K562 treated with DMSO at 1 percent for 12 hours (cell line): ENCODE results near the gene INSRR. TPM values are rescaled to one million over a fixed set of nuclear protein-coding genes. Genes with fewer than 3 reads are reported as not detected.

Source experiments
- total RNA-seq: library from RNA; unstranded; fragments of 300-600 nt; gene quantifications from 2 replicates; pipeline ENCODE4 v1.2.3, GENCODE V29; 2022; ENCODE audit not compliant: insufficient read depth

The INSRR gene
- 0.19 and 0.37 TPM in 2 replicates for total RNA-seq

GRCh38 chr1:156858959-156859522 lies at the start of gene INSRR:
INSRR (minus strand) TSS chr1:156859117; CDS start chr1:156858621, 496 bp downstream.

GRCh38 chr1:156893048-156893953 lies 34.4 kb upstream of the INSRR start, which contains the start of gene PEAR1:
PEAR1 (plus strand) TSS chr1:156893718; CDS start chr1:156903927, 10,209 bp downstream.

GRCh38 chr1:156860628-156861423 lies 1.9 kb upstream of the INSRR start, which contains the start of gene NTRK1:
NTRK1 (plus strand) TSS chr1:156860865; CDS start chr1:156860935, 70 bp downstream.

DNA sequence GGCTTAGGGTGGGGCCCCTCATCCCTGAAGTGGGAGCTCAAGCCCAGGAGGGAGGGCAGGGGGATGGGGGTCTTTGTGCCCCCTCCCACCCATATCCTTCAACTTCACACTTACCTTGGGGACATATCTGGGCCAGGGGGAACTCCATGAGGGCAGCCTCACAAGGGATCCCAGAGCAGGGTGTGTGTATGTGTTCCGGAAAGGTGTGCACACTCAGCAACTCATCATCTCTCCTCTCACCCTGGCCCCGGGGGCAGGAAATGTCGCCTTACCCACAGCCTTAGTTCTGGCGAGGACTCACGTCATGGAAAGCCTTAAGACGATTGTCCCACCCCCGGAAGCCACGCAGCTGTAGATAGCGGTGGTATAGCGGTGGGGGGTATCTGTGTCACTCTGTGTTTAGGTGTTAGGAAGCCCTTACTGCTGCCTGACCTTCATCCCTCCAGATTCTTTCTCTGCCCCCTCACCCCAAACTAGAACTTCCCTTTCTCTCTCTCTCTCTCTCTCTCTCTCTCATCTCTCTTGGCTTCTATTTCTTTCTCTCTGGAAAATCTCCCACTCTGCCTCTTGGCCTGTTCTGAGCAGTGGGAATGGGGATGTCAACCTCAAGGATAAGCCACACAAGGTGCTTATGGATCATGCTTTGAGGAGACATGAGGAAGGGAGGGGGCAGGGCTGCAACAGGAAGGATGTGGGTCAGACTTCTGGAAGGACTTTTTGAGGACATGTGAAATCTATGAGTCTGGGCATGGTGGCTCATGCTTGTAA lies 42.2 kb downstream of the INSRR start, which contains the start of gene SH2D2A:
Gene SH2D2A, minus strand, starts transcription at position 288 of the 768 bp plus-strand sequence. Its CDS starts 140 bp downstream, at position 148.

Other genes with a start within 250 kb of the INSRR start
- 2.5 and 5.5 TPM in 2 replicates for gene HAPLN2, start 239.7 kb downstream of the INSRR start, total RNA-seq
- gene BCAN, start 217.0 kb downstream of the INSRR start, total RNA-seq, result 0.45 TPM in 1 of 2 replicates, not detected in the other
- gene NES, start 181.7 kb downstream of the INSRR start, total RNA-seq, result 3.9 and 7.5 TPM in 2 replicates
- gene CRABP2, start 153.5 kb downstream of the INSRR start, total RNA-seq, result 2.3 and 5.5 TPM in 2 replicates
- gene METTL25B, start 130.6 kb downstream of the INSRR start, total RNA-seq, result 64.9 and 67.8 TPM in 2 replicates
- gene ISG20L2, start 130.4 kb downstream of the INSRR start, total RNA-seq, result 23.3 and 39.7 TPM in 2 replicates
- 14.2 and 23.9 TPM in 2 replicates for gene MRPL24, start 118.0 kb downstream of the INSRR start, total RNA-seq
- 104 and 121 TPM in 2 replicates for gene HDGF, start 107.4 kb downstream of the INSRR start, total RNA-seq
- gene PRCC, start 91.6 kb downstream of the INSRR start, total RNA-seq, result 70.5 and 109 TPM in 2 replicates
- gene SH2D2A, start 42.3 kb downstream of the INSRR start, total RNA-seq, result 9.2 and 17.7 TPM in 2 replicates
- 23.1 and 23.3 TPM in 2 replicates for gene NTRK1, start 1.7 kb upstream of the INSRR start, total RNA-seq
- 1.8 and 2.6 TPM in 2 replicates for gene PEAR1, start 34.6 kb upstream of the INSRR start, total RNA-seq
- 0.43 TPM in 1 of 2 replicates, not detected in the other for gene LRRC71, start 61.5 kb upstream of the INSRR start, total RNA-seq
- gene ARHGEF11, start 186.6 kb upstream of the INSRR start, total RNA-seq, result 8.8 and 24.7 TPM in 2 replicates
- gene ETV3L, start 240.7 kb upstream of the INSRR start, total RNA-seq, result not detected in 2 replicates